Aorta (tissue), 5 donors: ENCODE data around the gene MAN2B2. TPM values are rescaled to one million over a fixed set of nuclear protein-coding genes. Genes with fewer than 3 reads are reported as not detected.
A peak's percentile ranks its signal among the peaks of the same experiment; 100 is the strongest.

Source experiments
- ATAC-seq: fragments of 200-7000 bp; cut with Tn5 transposase; one replicate; pipeline ENCODE4 v1.9.1; 2022; ENCODE audit warnings: moderate library complexity; ENCODE audit not compliant: low FRiP score
- DNase-seq, 2 donors: peaks; one replicate each; pipeline ENCODE4 v3.0.0-alpha.2; 2020
- H3K27ac ChIP-seq, 2 donors: one replicate each; pipeline ENCODE4 v1.5.1; 2013; ENCODE audit warnings: low read length in 2 of 2, mild to moderate bottlenecking in 2 of 2, moderate library complexity in 2 of 2, control low read depth in 1 of 2, inconsistent platforms in 1 of 2, low read depth in 1 of 2
- H3K27me3 ChIP-seq, 2 donors: one replicate each; pipeline ENCODE4 v1.6.1; 2013; ENCODE audit warnings: control low read depth in 1 of 2, low read length in 1 of 2, mild to moderate bottlenecking in 1 of 2, moderate library complexity in 1 of 2; ENCODE audit not compliant: insufficient read depth in 2 of 2, control insufficient read depth in 1 of 2
- H3K36me3 ChIP-seq, 2 donors: one replicate each; pipeline ENCODE4 v1.6.1; 2013; ENCODE audit warnings: control low read depth in 1 of 2, low read length in 1 of 2, mild to moderate bottlenecking in 1 of 2; ENCODE audit not compliant: insufficient read depth in 2 of 2, control insufficient read depth in 1 of 2
- H3K4me1 ChIP-seq, 2 donors: one replicate each; pipeline ENCODE4 v1.6.1; 2013; ENCODE audit warnings: low read length in 2 of 2, control low read depth in 1 of 2, mild to moderate bottlenecking in 1 of 2, moderate library complexity in 1 of 2; ENCODE audit not compliant: insufficient read depth in 2 of 2, control insufficient read depth in 1 of 2
- H3K4me3 ChIP-seq, 2 donors: one replicate each; pipeline ENCODE4 v1.5.1; 2013; ENCODE audit warnings: low read length in 2 of 2, control low read depth in 1 of 2, mild to moderate bottlenecking in 1 of 2
- H3K9me3 ChIP-seq: one replicate; pipeline ENCODE4 v1.6.1; 2013; ENCODE audit warnings: mild to moderate bottlenecking, low read length; ENCODE audit not compliant: control insufficient read depth
- WGBS, 2 donors: extraction: QIAGEN DNeasy Blood & Tissue Kit; methylation state at CpG; one replicate each; pipeline ENCODE4 v1.1.7; 2013; 5-methylcytosine and 5-hydroxymethylcytosine counted together
- intact Hi-C, 2 donors: fragments of 100-400 bp; cut with DNase I; formaldehyde crosslinking; loops; one replicate each; pipeline versions ENCODE4 v1.14.2 to v1.15.0; 2022
- polyA plus RNA-seq, 2 donors: library from polyadenylated mRNA; stranded (reverse); fragments of 200-250 nt; gene quantifications; one replicate each; pipeline ENCODE4 v1.2.3, GENCODE V29; 2013
- total RNA-seq, 2 donors: library from RNA; stranded (reverse); fragmentation: NEBNext Ultra II Directional; extraction: Animal tissue kit (Norgen Biotek cat#: 25700); gene quantifications; one replicate each; pipeline ENCODE4 v1.2.1, GENCODE V29; 2021
- donor health status: healthy with polysubstance abuse.
- donor health status: Bipolar disorder and iron deficiency.
- donor health status: DM: no; HTN: no; CAD: no.
- donor health status: DM: no; HTN: no; CAD: no.
- donor health status: DM: yes; HTN: yes; CAD: no.

Gene MAN2B2
- total and polyA plus RNA-seq, 4 donors = 13.1 to 58.0 (median 42.5) TPM

DNA sequence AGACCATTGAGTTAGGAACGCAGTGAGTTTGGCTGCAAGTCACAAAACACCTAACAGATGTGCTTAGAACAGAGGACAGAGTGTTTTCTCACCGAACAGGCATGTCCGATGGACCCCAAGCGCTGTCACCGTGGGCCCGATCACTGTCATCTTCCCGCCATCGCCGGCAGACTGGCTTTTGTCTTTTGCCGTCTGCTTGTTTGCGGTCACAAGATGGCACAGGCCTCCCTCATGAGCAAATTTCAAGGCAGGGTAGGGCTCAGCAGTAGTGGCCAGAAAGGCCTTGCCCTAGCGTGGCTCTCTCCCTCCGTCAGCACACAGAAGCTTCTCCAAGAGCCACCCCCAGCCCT lies 44.1 kb downstream of the MAN2B2 start:
- Histone ChIP-seq H3K27ac (no peak overlapping the region), H3K4me1 (no peaks in the 10 kb centered on the region), H3K27me3 (no peaks in the 10 kb centered on the region), H3K36me3 (peaks cover 0 to 7% of the 10 kb centered on the region in 2 donors), H3K9me3 (no peaks in the 10 kb centered on the region), H3K4me3 (no peak overlapping the region)
- WGBS, 2 donors = 94 to 95% methylated on average over 13 of the region's 13 CpGs
- peak; percentile 30 to 41 for DNase-seq
- intact Hi-C loops = no loop called here
- ATAC-seq = no peak

DNA sequence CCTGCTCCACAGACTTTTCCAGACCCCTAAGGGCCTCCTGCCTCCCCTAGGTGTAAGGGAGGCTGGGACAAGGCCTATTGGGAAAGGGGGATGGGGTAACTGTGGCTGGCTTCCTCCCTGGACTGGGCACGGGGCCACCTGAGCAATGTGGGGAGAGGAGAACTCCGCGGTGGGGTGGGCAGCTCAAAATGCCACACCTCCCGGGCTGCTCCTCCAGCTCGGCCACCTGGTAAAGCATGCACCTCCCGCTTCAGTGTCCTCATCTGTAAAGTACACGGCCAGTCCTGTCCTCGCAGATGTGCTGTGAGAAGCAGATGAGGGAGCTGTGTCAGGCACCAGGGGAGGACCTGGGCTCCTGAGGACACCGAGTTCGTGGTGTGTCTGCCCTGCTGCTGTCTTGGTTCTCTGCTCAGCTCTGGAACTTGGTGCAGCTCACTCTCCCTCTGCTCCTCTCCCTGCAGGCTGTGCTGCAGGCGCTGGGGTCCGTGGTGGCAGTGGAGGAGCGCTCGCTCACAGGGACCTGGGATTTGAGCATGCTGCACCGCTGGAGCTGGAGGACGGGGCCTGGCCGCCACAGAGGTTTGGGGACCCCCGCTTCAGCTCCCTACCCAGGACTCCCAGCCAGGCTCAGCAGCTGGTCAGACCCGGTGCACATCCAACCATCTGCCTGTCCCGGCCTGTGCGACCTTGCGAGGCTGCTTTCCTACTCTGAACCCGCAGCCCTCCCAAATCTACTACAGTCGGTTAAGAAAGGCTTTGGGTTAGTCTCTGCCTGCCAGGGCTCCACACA lies 44.7 kb downstream of the MAN2B2 start:
- no peaks in the 10 kb centered on the region for H3K27me3 ChIP-seq
- H3K27ac ChIP-seq = no peak overlapping the region
- WGBS, 2 donors = 85 to 91% methylated on average over 23 to 24 of the region's 24 CpGs
- peak; percentile 31 to 72 for DNase-seq
- no peak for ATAC-seq
- peaks cover 0 to 3% of the 10 kb centered on the region in 2 donors for H3K36me3 ChIP-seq
- no peaks in the 10 kb centered on the region for H3K4me1 ChIP-seq
- H3K4me3 ChIP-seq = no peak overlapping the region
- intact Hi-C loops = no loop called here
- H3K9me3 ChIP-seq = no peaks in the 10 kb centered on the region

DNA sequence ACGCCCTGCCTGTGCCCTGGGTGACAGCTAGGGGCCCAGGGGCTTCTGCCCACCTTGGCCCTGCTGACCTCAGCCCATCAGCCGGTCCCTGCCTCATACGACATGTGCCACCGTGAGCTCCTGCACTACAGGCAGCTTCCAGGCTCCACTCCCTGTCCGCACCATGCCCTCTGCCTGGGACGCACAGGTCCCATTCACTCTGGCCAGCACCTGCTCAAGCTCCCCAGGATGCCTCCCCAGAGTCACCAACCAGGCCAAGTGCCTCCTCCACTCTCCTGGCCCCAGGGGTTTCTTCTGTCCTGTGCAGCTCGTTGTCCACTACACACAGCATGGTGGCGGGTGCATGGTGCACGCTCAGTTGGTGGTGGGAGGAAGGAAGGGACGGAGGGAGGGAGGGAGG lies 45.3 kb downstream of the MAN2B2 start:
- DNase-seq = peak; percentile 20 to 51
- Histone ChIP-seq H3K4me3 (no peak overlapping the region), H3K27ac (no peak overlapping the region), H3K4me1 (no peaks in the 10 kb centered on the region), H3K27me3 (no peaks in the 10 kb centered on the region), H3K36me3 (peaks cover 0 to 1% of the 10 kb centered on the region in 2 donors), H3K9me3 (no peaks in the 10 kb centered on the region)
- WGBS, 2 donors = 90 to 92% methylated on average over 10 of the region's 10 CpGs
- intact Hi-C loops = no loop called here
- no peak for ATAC-seq

DNA sequence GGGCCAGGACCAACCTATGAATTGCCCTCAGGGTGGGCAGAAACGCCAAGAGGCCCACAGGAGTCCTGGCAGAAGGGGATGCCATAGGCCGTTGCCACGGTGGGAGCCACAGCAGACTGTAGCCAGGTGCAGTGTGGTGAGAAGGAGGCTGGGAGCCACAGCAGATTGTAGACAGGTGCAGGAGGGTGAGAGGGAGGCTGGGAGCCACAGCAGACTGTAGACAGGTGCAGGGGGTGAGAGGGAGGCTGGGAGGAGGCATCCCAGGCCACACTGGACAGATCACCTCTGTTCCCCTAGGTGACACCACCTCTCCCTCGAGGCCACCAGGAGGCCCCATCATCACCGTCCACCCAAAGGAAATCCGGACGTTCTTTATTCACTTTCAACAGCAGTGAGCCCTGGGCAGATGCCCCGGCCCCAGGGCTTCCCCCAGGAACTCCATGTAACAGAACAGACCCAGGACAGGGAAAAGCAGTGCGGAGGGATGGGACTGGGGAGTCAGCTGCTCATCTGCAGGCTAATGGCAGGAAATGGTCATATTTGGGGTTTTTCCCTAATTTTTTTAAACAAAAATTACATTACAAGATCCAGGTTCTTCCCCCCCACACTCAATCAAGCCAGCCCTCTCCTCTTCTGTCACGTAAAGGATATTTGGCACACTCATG lies 46.0 kb downstream of the MAN2B2 start:
- DNase-seq (peak; percentile 29 to 55), ATAC-seq (peak; percentile 29)
- intact Hi-C loops = no loop called here
- 85% methylated on average over 10 of the region's 10 CpGs for WGBS, 2 donors
- Histone ChIP-seq H3K4me3 (no peak overlapping the region), H3K36me3 (peaks cover 0 to 1% of the 10 kb centered on the region in 2 donors), H3K9me3 (no peaks in the 10 kb centered on the region), H3K27me3 (no peaks in the 10 kb centered on the region), H3K4me1 (no peaks in the 10 kb centered on the region), H3K27ac (no peak overlapping the region)

DNA sequence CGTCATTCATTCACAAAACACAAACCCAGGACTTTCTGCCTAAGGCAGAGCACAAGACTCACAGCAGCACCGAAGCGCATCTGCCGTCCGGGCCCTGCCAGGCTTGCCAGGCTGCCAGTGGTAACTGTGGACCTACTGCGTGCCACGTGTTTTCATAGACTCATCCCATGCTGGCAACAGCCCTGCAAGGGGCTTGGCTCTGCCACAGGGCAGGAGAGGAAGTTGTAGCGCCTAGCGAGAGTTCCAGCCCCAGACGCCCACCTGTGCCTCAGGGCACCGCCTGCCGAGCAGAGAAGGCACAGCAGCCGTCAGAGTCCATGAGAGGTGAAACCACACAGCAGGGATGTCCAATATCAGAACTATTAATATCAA lies 46.6 kb downstream of the MAN2B2 start:
- H3K9me3 ChIP-seq = no peaks in the 10 kb centered on the region
- no peak overlapping the region for H3K27ac ChIP-seq
- peak; percentile 9 to 59 for DNase-seq
- intact Hi-C loops = no loop called here
- WGBS, 2 donors = 92 to 94% methylated on average over 13 of the region's 13 CpGs
- H3K4me3 ChIP-seq = no peak overlapping the region
- H3K27me3 ChIP-seq = no peaks in the 10 kb centered on the region
- no peaks in the 10 kb centered on the region for H3K4me1 ChIP-seq
- no peak for ATAC-seq
- H3K36me3 ChIP-seq = peaks cover 0 to 1% of the 10 kb centered on the region in 2 donors

DNA sequence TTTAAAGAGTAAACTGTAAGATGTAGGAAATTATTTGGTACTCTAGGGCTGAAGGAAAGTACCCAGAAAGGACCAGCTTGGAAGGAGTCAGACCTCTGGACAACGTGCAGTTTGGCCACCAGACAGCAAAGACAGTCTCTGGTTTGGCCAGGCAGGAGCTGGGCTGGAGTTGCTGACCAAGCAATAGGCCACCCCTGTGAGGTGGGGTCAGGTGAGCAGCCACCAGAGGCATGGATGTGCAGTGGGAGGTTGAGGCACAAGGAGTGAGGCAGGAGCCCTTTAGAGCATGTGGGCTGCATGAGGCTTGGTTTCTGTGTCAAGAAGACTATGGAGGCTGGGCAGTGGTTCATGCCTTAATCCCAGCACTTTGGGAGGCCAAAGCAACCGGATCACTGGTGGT lies 47.8 kb downstream of the MAN2B2 start:
- WGBS, 2 donors = 81 to 87% methylated on average over 2 of the region's 2 CpGs
- Histone ChIP-seq H3K27me3 (no peaks in the 10 kb centered on the region), H3K36me3 (peaks cover 0 to 1% of the 10 kb centered on the region in 2 donors), H3K4me3 (no peak overlapping the region), H3K9me3 (no peaks in the 10 kb centered on the region), H3K4me1 (no peaks in the 10 kb centered on the region), H3K27ac (no peak overlapping the region)
- intact Hi-C loops = no loop called here
- DNase-seq (peak; percentile 9 to 38), ATAC-seq (no peak)

DNA sequence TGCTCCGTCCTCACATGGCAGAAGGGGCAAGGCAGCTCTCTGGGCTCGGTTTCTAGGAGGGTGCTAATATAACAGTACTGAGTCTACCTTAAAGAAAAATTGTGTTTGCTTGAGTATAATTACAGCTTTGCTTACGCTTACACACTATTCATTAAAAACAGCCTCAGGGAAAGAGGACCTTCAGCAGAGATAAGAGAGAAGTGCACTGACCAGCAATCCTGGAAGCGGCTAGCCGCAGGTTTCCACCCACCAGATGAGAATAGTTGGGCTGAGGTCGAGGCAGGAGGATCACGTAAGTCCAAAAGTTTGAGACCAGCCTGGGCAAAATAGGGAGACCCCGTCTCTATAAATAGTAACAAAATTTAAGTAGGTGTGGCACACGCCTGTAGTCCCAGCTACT lies 50.3 kb downstream of the MAN2B2 start:
- H3K9me3 ChIP-seq = no peaks in the 10 kb centered on the region
- ATAC-seq (no peak), DNase-seq (no peak)
- no peaks in the 10 kb centered on the region for H3K27me3 ChIP-seq
- H3K36me3 ChIP-seq = no peaks in the 10 kb centered on the region
- 88 to 91% methylated on average over 9 of the region's 9 CpGs for WGBS, 2 donors
- H3K4me1 ChIP-seq = no peaks in the 10 kb centered on the region
- no peak overlapping the region for H3K4me3 ChIP-seq
- intact Hi-C loops = no loop called here
- no peak overlapping the region for H3K27ac ChIP-seq

DNA sequence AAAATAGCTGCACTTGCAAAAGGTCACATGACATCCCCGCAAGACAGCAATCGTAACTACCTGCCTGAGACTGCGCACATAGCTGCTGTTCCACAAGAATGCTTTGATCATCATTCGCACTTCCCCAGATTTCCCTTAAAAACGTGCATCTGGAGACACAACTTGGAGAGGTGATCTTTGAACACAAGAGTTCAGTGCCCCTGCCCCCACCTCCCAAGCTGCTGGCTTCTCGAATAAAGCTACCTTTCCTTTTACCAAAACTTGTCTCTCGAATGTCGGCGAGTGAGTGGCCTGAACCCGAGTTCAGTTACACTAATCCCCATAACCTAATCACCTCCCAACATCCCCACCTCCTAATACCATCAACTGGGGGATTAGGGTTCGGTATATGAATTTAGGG lies 51.1 kb downstream of the MAN2B2 start:
- H3K4me1 ChIP-seq = no peaks in the 10 kb centered on the region
- intact Hi-C loops = no loop called here
- no peaks in the 10 kb centered on the region for H3K27me3 ChIP-seq
- no peak for ATAC-seq
- DNase-seq = no peak
- no peaks in the 10 kb centered on the region for H3K36me3 ChIP-seq
- no peak overlapping the region for H3K4me3 ChIP-seq
- 90 to 93% methylated on average over 11 of the region's 11 CpGs for WGBS, 2 donors
- H3K27ac ChIP-seq = no peak overlapping the region
- H3K9me3 ChIP-seq = no peaks in the 10 kb centered on the region

DNA sequence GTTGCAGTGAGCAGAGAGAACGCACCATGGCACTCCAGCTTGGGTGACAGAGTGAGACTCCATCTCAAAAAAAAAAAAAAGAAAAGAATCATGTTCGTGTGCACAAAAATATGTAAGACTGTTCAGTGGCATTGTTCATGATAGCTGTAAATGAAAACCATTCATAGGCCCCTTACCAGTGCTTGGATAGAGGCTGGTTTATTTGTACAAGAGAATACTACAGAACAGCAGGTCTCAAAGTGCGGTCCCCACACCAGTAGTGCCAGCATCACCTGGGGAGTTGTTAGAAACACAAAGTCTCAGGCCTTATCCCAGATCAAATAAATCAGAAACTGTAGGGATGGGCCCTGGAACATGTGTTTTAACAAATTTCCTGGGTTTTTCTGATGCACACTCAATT lies 52.8 kb downstream of the MAN2B2 start:
- H3K4me3 ChIP-seq = no peak overlapping the region
- ATAC-seq (no peak), DNase-seq (no peak)
- no peaks in the 10 kb centered on the region for H3K4me1 ChIP-seq
- H3K27me3 ChIP-seq = no peaks in the 10 kb centered on the region
- WGBS, 2 donors = 73 to 77% methylated on average over 3 of the region's 3 CpGs
- H3K27ac ChIP-seq = no peak overlapping the region
- H3K36me3 ChIP-seq = no peaks in the 10 kb centered on the region
- intact Hi-C loops = no loop called here
- no peaks in the 10 kb centered on the region for H3K9me3 ChIP-seq
